SK-N-MC (cell line): ENCODE measurements around the gene RASA3.

Experiments used
- EZH2 ChIP-seq: fragments of 200-600 bp; sonication (generic); IDR thresholded peaks from one replicate; pipeline ENCODE4 v1.6.1; 2017; ENCODE audit warnings: antibody characterized with exemption
- POLR2AphosphoS5 ChIP-seq: IDR thresholded peaks from 2 replicates; pipeline ENCODE4 v1.6.1; 2012; ENCODE audit warnings: mild to moderate bottlenecking, low read depth, low read length, borderline replicate concordance

DNA sequence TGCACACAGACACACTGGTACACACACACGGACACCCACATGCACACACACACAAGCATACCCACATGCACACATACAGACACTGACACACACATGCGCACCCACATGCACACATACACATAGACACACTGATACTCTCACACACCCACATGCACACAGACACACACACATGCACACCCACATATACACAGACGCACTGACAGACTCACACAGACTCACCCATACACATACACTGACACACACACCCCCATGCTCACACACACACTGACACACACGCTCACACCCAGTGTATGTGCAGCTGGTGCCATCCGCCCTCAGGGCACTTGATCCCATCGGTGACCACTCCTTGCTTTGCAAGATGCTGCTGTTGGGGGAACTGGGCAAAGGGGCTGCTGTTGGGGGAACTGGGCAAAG lies 9.7 kb upstream of the RASA3 start:
- TF ChIP-seq EZH2 (no peak), POLR2AphosphoS5 (no peak)
